Skin epidermis (tissue), 12 donors: ENCODE data around the gene COL4A1.
A peak's percentile ranks its signal among the peaks of the same experiment; 100 is the strongest.

Source experiments
- H3K27ac ChIP-seq, 21 experiments: fragments of 200-600 bp; sonication (generic) in 11 of 21; one replicate each; pipeline ENCODE4 v1.5.0; 2020; ENCODE audit warnings: mild to moderate bottlenecking in 3 of 21, inconsistent platforms in 2 of 21, moderate library complexity in 2 of 21
- H3K4me3 ChIP-seq, 7 experiments: fragments of 200-600 bp; sonication (generic) in 2 of 7; one replicate each; pipeline ENCODE4 v1.5.0; 2020; ENCODE audit warnings: inconsistent platforms in 2 of 7, mild to moderate bottlenecking in 2 of 7, moderate library complexity in 1 of 7

COL4A1 gene

DNA sequence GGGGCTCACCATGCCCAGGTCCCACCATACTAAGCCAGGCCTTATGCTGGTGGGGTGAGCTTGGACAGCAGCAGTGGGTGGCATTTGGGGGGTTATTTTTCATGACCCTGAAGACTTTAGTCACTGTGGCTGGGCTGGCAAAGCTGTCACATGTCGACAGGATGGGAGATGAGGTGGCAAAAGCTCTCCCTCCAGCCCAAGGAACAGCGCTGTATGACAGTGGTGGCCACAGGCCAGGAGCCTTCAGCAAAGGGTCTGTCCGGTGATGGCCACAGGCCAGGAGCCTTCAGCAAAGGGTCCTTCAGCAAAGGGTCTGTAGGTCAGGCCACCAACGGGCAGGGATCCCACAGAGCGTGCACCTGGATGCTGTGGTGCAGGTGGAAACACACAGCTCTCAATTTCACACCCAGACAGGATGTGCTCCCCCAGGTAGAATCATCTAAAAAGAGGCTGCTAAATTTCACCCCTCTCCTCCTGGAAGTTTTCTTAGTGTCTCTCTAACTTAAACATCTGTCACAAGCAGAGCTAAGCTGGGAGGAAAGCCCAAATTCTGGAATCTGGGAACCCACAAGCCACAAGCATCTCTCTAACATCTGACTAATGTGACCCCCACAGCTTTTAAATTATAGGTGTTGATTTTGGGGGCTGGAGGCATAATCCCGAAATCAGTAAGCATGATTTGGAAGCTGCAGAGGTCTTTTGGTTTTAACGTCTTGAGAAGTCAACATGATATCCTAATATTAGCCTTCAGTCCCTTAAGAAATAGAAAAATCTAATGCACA is 23.0 kb downstream of the COL4A1 start:
- H3K4me3 ChIP-seq = no peak overlapping the region
- no peak overlapping the region for H3K27ac ChIP-seq

DNA sequence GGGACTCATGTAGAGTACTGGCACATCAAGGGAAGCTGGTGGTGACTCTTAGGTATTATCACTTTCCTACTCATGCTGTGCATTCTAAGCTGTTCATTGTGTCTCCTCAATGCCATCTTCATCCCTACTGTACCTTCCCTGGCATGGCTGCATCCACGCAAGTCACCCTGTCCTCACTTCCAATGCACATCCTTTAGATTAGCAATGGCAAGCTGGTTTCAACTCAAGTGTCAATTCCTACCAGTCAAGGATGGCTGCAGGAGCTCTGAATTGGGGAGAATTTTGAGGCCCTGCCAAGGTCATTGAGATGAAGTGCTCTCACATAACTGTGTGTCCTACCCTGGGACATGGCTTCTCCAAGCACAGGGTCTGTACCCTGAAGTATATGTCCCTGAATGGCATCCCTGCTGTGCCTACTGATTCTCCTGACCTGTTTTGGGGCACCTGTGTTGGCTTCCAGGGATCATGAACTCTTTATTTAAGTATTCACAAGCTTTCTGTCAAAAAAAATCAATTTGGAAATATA is 24.6 kb downstream of the COL4A1 start:
- H3K27ac ChIP-seq = no peak overlapping the region
- no peak overlapping the region for H3K4me3 ChIP-seq

DNA sequence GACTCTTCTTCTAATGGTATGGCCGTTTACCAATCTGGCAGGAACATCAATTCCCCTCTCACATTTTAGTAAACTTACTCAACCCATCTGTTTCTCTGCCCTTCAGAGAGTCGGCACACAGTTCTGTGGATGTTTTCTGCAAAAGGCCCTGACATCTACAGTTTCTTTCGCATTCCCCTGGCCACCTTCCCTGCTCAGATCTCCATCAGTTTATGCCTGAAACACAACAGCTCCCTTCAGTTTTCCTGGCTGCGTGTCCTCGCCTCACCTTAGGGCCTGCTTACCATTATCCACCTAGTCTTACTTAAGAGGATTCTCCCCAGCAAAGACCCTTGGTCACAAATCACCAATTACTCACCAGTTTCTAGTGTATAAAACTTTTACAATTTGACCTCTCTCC is 25.2 kb downstream of the COL4A1 start:
- no peak overlapping the region for H3K27ac ChIP-seq
- H3K4me3 ChIP-seq = no peak overlapping the region

DNA sequence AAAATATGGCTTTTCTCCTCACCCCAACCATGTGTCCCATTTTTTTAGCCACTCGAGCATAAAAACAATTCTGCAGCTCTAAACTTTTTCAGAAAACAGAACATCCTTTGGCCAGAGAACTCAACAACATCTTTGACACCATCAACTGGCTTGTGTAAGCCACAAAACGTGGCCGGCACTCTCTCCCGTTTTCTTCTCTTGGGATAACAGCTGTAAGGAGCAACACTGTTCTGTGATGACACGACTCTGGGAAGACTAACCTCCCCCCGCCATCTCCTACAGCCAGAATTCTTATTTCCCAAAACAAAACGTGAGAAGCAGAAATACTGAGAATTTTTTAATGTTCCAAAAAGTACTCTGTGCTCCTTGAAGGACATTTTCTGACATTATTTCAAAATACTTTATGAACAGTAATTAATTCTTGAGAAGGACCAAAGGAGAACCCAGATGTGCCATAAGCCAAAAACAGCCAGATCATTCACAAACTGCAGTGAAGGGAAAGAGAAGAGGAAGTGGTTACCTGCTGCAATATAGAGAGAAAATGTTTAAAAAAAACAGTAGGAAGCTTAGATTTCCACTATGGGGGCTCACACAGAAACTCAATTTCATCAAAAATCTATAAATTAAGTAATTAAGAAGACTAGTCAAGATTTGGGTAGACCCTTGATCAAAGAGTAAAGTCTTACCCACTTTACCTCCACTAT is 25.8 kb downstream of the COL4A1 start:
- Histone ChIP-seq H3K4me3 (no peak overlapping the region), H3K27ac (peak overlapping the region in 3 of 21 experiments; percentile 10 to 59 (median 13))

DNA sequence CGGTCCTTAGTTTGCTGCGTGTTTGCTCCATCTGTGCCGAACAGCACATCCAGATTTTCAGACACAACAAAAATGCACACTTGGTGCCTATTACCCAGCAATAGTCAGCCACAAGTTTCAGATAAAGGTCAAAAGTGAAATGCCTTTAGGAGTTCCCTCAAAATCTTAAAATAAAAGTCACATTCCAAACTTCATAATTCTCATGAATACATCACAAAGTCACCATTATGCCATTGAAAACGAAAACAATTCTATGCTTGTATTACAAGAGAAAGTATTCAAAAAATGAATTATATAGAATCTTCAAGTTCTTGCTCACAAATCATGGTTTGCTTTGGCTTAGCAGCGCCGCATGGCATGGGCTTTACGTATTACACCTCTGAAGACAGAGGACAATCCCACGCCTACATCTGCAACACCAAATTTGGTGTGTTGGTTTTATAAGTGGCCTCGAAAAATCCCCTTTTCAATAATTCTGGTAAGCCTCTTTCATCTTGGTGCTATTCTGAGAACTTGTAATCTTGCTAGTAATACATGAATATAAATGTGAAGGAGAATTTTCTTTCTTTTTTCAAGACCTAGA is 26.6 kb downstream of the COL4A1 start:
- Histone ChIP-seq H3K4me3 (no peak overlapping the region), H3K27ac (peak overlapping the region in 2 of 21 experiments; percentile 13 to 59)

DNA sequence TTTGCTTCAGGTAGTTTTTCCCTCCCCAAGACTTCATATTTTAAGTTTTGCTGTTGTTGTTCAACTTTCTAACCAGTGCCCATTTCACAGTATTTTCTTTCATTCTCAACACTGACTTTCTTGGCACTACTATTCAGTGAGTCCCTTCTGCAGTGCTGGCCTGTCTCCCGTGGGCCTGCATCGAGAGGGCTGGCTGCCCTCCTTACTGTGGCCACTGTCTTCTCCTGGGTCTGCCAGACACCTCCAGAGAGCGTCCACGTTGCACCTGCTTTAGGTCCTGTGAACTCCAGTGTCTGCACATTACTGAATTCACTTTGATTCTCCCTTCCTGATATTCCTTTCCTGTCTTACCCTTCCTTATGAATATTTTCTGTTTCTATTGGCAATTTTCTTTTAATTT is 27.3 kb downstream of the COL4A1 start:
- Histone ChIP-seq H3K27ac (peak overlapping the region in 1 of 21 experiments; percentile 31), H3K4me3 (no peak overlapping the region)

DNA sequence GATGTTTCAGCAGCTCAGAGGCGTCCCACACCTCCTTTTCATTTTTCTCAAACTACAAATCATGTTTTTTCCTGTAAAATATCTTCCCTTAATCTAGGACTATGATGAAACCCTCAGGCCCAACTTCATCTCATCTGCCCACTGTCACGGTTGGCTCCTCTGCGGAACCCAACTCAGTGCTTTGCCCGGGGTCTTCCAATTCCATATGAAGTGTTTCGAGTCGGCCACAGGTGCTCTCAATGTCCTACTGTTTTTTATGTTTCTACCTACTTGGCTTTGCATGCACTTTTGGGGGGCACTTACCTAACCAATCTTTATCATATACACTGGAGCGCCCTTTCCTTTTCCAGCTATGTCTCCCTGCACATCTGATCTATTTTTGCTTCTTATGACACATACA is 28.1 kb downstream of the COL4A1 start:
- Histone ChIP-seq H3K27ac (no peak overlapping the region), H3K4me3 (no peak overlapping the region)

DNA sequence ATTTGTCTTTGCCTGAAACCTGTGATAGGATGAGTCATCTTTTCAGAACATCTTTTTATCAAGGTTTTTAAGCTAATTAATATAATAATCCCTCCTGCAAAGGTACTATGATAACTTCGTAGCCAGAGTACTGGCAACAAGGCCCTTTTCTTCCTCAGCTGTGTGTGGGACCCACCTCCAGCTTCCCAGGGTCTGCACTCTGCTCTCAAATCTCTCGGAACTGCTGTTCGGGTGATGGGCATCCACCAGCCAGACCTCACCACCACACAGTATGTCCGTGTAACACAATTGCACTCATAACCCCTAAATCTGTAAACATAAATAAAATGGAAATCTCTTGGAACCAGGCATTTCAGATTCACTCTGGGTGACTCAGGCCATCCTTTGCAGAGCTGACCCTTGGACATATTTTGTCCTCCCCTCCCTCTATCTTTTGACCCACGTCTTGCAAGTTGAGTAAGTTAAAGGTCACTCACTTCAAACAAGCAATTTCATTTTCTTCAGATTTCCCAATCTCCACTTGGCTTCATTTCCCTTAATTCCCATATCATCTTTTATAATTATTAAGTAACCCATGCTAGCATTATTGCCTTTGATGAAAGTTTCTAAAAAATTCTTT is 29.5 kb downstream of the COL4A1 start:
- H3K4me3 ChIP-seq = no peak overlapping the region
- H3K27ac ChIP-seq = no peak overlapping the region

DNA sequence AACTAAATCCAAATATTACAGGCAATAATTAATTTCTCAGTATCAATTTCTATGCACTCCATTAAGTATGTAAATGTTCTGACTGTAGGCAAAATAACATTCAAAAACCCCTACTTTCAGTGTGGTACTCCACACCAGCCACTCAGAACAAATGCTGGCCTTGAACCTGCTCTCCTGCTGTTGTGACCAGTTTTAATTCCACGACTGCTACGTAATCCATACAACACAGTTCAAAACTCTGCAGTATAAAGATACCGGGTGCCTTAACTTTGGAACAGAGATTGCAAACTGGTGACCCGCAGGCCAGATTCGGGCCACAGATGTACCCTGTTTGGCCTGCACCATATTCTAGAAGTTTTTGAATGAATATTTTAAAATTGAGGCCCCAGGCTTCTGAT is 30.4 kb downstream of the COL4A1 start:
- H3K4me3 ChIP-seq = no peak overlapping the region
- no peak overlapping the region for H3K27ac ChIP-seq

DNA sequence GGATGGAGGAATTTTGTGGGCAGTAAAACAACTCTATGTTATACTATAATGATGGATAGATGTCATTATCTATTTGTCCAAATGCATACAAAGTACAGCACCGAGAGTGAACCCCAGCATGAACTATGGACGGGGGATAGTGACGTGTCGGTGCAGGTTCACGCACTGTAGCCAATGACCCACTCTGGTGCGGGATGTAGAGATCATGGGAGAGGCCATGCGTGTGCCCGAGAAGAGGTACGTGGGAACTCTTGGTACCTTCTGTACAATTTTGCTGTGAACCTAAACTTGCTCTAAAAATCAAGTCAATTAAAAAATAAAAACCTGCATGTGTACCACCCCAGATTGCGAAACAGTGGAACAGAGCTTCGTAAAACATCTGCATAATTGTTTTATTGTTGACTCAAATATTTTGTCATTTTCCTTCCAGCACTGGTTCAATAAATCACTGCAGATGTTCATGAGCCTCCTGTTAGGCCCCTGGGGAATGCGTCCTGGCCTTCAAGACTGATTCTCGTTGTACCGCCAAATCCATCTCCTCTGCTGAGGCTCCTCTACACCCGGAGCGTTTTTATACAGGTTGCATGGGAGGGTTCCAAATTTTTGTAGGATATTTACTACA is 30.9 kb downstream of the COL4A1 start:
- H3K27ac ChIP-seq = no peak overlapping the region

DNA sequence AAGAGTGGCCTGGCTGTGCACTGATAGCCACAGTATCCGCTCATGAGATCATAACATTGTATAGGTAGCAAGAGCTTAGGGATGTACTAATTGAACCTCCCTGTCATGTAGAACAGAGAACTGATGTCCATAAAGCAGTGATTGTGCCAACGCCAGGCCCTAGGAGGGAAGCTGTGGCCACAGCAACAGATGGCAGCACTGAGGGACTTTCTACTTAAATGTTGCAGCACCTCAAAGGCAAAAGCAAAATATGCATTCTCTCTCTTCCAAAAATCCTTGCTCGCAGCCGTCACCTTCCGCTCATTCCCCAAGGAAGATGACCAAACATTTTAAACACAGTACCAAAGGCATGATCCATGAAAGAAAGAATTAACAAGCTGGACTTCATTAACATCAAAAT is 32.3 kb downstream of the COL4A1 start:
- Histone ChIP-seq H3K4me3 (no peak overlapping the region), H3K27ac (no peak overlapping the region)

More for the DNA sequence above, 30.9 kb downstream of the COL4A1 start:
- H3K4me3 ChIP-seq = no peak overlapping the region

DNA sequence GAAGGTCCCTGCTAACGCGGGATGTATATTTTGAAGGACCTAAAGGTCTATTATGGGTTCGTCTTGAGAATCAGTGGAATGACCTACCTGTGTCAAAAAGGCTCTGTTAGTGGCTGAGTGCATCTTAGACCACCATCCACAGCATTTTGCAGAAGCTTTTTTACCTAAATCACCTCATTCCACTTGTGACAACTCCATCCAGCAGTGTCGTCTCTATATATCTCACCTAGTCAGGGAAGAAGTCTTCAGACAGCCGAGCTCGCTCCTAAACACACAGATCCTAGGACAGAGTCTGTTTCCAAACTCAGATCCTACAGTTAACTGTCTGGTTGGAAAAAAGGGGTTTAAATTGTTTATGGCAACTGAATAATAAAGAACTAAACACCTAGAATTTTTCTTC is 33.7 kb downstream of the COL4A1 start:
- no peak overlapping the region for H3K27ac ChIP-seq
- H3K4me3 ChIP-seq = no peak overlapping the region

DNA sequence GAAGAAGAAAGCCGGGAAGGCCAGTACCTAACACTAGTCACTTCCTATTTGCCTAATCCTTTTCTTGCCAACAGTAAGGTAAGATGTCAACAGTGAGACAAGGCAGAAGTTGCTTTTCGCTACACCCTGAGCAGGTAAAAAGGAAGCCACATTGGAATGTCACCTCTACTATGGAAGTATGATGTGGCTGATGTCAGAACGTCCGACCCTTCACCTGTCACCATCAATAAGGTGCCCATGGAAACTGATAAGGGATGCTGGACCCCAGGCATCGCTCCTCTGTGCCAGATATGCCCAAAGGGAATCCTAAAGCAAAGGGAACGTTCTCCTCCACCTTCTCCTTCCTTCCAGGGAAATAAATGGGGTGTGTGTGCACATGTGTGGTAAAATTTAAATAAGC is 34.3 kb downstream of the COL4A1 start:
- Histone ChIP-seq H3K27ac (no peak overlapping the region), H3K4me3 (no peak overlapping the region)

DNA sequence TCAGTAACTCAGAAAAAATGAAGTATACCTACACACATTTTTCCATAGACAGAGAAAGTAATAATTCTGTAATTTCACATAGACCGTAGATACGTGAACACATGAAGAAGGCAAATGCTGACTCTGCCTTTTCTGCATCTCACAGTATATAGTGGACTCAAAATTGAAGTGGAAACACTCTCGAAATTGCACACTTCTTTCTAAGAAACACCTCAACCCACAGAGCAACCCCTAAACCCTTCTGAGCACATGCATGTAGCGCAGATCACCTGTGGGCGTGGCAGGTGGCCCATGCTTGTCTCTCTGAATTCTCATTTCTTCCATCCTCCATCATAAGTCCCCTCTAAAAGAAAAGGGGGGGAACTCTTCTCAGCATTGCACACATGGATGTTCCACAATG is 34.7 kb downstream of the COL4A1 start:
- Histone ChIP-seq H3K27ac (no peak overlapping the region), H3K4me3 (no peak overlapping the region)

DNA sequence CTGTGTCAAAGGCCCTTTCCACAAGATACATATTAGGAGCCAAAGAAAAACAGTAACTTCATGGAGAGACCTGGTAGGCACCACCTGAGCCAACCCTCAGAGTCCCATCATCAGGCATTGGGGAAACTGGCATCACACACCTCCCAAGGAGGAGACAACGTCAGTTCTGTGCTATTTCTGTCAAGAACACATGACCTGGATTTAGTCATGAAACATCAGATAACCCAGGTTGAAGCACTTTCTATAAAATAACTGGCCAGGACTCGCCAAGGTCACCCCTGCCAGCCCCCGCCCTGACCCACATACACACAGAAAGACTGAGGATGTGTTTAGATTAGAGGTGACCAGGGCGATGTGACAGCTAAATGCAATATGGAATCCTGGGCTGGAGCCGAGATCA is 35.6 kb downstream of the COL4A1 start:
- Histone ChIP-seq H3K27ac (no peak overlapping the region), H3K4me3 (no peak overlapping the region)

DNA sequence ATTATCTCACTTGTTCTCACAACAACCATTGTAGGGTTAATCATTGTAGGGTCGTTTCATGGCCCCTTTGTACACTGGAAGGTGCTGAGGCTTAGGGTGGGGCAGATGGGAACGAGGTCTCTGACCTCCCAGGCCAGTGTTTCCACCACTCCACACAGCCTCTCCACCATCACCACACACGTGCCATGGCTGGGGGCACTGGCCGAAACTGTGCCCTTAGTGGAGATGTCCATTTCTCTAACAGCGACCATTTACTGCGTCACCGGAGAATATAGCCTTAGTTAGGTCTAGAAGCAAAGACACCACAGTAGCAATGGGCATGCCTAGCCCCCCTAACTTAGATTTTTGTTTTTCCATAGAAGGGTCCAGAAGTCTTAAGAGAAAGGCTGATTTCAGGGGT is 36.5 kb downstream of the COL4A1 start:
- Histone ChIP-seq H3K4me3 (no peak overlapping the region), H3K27ac (no peak overlapping the region)

DNA sequence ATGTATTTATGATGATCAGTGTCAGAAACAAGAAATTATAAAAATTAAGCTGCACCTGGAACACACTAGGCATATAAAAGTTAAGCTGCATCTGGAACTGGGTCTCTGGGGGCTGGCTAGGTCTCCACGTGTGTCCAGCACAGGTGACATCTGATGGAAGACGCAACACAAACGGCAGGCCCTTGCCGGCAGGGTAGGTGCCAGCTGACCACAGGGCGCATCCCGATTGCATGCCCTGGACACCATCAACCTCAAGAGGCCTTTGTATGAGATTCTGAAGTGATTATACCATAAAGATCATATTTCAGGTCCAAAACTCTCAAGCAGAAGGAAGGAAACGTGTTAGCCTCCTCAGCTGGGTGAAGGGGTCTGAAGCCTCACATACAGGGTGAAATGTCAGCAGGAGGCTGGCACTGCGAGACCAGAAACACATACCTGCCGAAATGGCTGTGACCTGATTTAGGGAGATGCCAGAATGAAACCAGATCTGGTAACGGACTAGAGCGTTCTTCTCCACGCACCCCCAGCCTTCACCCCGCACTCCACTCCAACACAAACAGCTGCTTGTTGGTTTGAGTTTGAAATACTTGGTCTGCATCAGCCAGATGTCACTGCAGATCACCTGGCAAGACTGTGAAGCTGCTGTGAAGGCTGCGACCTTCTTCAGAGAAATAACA is 37.3 kb downstream of the COL4A1 start:
- no peak overlapping the region for H3K27ac ChIP-seq

DNA sequence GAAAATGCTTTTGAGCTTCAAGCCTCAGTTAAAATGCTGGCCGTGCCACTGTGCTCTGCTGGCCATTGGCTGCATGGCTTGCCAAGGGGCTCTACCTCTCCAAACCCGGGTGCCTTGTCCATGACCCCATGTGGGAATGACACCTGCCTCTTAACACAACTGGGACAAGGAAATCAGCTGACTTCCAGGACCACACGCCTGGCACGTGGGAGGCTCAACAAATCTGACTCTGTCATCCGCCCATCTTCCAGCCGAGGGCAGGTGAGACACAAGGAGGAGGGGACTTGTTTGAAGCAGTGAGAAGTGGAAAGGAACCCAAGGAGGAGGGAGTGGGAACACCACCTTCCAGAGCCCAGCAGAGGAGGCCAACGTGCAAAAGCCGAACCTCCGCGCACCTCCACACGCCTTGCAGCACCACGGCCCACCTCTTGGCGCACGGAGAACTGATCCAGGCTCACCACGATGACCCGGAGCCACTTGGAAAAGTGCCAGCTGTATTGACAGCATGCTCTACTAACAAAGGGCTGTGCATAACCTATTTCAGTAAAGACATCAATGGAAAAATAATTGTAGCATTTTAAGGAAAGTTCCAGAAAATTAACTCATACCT is 38.3 kb downstream of the COL4A1 start:
- H3K27ac ChIP-seq = no peak overlapping the region
- no peak overlapping the region for H3K4me3 ChIP-seq

More for the DNA sequence above, 37.3 kb downstream of the COL4A1 start:
- H3K4me3 ChIP-seq = no peak overlapping the region

DNA sequence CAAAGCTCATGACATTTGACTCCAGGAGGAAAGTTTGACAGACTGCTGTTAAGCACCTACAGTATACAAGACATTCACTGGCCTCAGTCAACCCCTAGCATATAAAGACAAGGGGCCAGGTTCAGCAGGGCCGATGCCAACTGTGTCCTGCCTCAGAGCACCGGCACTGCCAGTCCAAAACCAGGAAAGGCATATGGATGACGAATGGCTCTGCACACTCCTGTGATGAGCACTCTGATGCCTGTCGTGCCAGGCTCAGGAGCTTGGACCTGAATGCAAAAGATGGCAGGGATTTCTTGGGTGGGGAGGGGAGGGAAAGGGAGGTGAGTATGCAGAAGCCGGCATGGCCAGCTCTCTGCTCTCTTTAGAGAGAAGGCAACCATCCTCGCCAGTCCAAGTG is 38.9 kb downstream of the COL4A1 start:
- no peak overlapping the region for H3K27ac ChIP-seq
- no peak overlapping the region for H3K4me3 ChIP-seq
